ENCODE results near the gene ENTPD3.

The ENTPD3 gene, protein sequence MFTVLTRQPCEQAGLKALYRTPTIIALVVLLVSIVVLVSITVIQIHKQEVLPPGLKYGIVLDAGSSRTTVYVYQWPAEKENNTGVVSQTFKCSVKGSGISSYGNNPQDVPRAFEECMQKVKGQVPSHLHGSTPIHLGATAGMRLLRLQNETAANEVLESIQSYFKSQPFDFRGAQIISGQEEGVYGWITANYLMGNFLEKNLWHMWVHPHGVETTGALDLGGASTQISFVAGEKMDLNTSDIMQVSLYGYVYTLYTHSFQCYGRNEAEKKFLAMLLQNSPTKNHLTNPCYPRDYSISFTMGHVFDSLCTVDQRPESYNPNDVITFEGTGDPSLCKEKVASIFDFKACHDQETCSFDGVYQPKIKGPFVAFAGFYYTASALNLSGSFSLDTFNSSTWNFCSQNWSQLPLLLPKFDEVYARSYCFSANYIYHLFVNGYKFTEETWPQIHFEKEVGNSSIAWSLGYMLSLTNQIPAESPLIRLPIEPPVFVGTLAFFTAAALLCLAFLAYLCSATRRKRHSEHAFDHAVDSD

DNA sequence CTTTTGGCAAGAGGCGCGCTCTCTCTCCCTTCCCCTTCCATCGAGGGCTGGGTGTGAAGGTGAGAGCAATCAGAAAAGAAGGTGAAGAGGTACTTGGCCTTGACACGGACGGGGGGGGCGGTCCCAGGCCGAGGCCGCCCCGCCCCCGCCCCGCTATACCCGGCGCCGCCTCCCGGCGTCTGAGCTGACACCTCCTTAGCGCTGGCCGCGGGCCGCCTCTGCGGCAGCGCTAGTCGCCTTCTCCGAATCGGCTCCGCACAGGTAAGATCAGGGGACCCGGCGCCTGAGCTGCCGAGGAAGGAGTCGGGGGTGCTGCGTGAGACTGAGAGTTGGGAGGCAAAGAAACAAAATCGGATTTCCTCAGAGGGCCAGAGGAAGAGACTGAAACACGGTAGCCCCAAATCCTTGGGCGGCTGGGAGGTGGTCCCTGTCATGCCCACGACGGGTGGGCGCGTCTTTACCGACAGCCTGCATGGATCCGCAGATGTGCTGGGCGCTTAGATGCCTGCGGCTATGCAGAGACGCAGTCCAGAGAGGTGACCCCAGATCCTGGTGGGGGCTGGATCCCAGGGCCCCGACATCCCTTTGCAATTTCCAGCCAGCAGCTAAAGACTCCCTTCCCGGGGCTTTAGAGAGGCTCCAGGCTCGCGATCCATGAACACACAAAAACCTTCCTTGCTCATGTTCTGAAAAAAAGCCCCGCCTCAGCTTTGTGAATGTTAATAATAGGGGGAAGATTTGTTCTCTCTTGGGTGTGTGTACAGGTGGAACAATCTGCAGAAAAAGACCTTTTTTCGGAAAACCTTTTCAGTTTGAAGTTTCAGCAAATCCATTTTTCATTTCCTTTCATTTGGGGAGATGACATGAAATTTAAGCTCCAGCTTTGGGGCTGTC is at the start of gene ENTPD3:
ENTPD3 (plus strand) TSS at position 184 of the 894 bp plus-strand sequence. CDS start 874 bp downstream, outside the sequence.
- peak in 1 of 2 donors; percentile 28 for DNase-seq

DNA sequence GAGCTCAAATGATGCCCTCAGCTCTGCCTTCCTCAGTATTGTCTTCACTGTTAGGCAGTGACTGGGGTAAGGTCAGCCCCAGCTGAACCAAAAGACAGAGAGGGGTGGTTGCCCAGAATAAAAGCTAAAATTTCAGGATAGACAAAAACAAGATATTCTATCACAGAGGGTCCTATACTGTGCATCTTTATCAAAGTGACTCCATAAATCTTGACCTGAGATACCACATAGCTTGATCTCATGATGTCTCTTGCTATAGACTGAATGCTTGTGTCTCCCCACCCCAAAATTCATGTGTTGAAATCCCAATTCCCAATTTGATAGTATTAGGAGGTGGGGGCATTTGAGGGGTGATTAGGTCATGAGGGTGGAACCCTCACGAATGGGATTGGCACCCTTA is 47.1 kb upstream of the ENTPD3 start:
- DNase-seq: no peak

DNA sequence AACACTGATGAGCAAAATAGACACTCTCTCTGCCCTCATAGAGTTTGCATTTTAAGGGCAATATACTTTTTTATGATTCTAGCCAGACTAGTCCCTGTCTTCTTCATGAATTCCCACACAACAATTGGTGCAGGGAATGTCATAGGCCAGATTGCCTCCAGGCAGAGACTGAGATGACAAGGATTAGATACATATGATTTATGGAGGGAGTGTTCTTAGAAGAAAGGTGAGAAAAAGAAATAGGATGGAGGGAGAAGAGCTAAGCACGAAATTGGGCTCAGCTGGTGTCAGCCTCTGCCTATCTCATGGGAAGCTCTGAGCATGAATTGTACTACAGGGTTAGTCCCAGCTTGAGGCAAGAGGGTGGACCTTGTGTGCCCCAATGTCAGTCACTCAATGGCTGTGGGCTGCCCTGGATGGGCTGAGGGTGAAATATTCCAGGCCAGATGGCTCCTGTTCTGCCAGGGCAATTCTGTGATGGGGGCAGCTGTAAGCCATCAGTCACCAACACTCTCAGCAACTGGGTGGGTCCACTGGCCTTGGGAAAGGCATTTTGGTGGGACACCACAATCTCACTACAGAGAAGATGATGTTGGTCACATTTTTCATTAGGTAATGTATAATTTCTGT is 46.3 kb upstream of the ENTPD3 start:
- DNase-seq: no peak

DNA sequence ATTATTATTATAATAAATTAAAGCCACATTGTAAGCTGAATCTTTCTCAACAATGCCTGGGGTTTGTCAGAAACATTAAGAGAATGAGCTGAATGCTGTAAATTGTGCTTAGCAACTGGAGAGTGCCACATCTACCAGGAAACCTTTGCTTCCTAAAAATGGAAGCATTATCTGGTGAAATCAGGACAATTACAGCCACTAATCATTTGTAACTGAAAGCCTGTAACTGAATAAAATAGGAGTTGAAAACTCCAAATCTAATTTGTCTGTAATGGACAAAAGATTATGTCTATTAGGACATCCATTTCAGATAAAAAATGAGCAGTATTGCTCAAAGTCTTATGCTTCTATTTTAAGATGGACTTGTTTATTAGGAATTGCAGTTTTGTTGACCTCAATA is 45.3 kb upstream of the ENTPD3 start:
- no peak for DNase-seq

DNA sequence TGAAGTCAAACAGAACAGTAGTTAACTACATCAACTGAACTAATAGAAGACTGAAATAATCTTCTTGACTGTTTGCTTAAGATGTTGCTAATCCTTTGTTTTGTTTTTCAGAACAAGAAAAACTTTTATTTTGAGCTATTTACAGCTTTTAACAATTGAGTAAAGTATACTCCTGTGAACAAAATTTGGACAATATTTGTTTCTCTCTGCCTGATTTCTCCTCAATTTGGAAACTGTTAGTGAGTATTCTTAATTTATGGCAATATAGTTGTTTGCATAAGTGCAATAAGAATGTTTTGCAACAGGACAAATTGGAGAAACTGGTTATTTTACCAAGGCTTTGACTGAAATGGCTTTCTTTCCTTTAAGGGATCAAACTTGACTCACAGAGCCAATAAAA is 36.5 kb upstream of the ENTPD3 start:
- DNase-seq: no peak

DNA sequence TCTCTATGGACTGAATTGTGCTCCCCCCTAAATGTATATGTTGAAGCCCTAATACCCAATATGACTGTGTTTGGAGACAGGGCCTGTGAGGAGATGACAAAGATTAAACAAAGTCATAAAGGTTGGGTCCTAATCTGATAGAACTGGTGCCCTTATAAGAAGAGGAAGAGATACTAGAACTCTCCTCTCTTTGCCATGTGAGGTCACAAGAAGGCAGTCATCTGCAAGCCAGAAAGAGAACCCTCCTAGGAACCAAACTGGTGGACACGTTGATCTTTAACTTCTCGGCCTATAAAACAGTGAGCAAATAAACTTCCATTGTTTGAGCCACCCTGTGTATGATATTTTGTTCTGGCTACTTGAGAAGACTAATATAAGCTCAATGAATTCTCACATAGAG is 31.6 kb upstream of the ENTPD3 start:
- DNase-seq: no peak

DNA sequence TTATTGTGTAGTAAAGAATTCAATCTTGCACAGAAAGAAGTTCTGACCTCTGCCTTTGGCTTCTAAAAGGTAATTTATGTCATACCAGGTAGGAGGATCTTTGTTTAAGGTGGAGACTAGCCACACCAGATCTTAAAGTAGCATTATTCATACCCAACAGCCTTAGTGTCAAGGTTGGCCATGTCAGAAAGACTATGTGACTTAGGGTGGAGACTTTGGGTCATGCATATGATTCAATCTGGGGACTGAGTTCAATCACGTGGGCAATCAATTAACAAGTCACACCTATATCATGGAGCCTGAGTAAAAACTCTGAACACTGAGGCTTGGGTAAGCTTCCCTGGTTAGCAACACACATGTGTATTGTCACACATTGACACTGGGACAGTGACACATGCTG is 28.5 kb upstream of the ENTPD3 start:
- DNase-seq: no peak

DNA sequence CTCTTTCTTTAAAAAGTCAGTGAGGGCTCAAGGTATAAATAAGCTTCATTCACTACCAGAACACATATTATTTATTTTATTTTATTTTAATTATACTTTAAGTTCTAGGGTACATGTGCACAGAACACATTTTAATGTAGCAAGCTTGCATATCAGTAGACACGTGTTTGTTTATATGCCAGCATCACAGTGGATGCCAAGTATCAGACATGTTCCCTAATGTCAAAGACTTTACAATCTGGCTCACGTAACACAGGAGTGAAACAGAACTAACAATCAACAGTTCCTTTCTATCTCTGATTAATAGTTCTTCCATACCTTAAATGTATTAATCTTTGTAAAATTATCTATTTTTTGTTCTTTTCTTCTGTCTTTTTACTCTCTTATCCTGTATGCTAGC is 23.3 kb upstream of the ENTPD3 start:
- DNase-seq: no peak

DNA sequence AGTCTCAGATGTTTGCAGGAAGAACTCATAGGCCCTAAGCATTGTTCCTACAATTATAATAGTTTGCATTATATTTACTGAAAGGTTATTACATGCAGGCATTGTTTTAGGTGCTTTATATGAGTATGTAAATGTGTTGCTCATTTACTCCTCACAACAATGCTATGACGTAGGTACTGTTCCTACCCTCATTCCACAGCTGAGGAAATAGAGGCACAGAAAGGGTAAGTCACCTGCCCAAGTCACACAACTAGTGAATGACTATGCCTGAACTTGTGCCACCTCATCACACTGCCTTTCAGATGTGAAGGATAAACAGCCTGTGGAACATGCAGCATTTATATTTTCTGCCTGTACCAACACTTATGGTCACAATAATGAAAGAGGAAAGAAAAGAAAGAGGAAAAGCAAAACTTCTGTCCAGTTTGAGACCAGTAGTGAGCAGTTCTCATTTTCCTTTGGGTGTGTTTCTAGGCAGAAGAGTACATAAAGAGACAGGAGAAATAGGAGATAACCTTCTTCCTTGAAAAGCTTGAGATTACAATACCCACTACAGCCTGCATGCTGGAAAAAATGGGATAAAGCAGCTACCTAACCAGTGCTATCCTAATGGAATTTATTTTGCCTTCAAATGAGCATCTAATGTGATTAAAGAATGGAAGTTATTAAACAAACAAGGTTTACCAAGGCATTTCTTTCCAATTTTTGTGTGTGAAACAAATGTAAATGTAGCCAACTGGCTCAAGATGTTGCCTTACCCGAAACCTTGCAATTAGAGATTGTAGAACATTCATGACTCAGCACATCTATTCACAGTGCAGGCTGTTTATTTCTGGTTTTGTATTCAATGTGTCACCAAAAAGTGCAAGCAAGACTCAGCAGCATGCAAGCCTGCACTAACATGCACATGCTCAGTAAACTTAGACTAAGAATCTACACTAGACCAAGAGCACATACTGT is 20.5 kb upstream of the ENTPD3 start:
- no peak for DNase-seq

DNA sequence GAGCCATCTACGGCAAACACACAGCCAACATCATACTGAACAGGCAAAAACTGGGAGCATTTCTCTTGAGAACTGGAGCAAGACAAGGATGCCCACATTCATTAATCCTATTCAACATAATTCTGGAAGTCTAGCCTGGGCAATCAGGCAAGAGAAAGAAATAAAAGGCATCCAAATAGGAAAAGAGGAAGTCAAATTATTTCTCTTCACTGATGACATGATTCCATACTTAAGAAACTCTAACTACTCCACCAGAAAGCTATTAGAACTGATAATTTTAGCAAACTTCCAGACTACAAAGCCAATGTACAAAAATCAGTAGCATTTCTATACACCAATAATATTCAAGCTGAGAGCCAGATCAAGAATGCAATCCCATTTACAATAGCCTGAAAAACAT is 17.3 kb upstream of the ENTPD3 start:
- no peak for DNase-seq

DNA sequence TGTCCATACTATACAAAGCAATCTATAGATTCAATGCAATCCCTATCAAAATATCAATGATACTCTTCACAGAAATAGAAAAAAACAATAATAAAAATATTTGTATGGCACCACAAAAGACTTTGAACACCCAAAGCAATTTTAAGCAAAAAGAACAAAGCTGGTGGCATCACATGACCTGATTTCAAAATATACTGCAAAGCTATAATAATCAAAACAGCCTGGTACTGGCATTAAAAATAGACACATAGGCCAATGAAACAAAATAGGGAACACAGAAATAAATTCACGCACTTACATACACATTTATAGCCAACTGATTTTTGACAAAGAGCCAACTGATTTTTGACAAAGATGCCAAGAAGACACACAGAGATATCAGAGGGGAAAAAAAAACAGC is 9.2 kb upstream of the ENTPD3 start:
- no peak for DNase-seq

DNA sequence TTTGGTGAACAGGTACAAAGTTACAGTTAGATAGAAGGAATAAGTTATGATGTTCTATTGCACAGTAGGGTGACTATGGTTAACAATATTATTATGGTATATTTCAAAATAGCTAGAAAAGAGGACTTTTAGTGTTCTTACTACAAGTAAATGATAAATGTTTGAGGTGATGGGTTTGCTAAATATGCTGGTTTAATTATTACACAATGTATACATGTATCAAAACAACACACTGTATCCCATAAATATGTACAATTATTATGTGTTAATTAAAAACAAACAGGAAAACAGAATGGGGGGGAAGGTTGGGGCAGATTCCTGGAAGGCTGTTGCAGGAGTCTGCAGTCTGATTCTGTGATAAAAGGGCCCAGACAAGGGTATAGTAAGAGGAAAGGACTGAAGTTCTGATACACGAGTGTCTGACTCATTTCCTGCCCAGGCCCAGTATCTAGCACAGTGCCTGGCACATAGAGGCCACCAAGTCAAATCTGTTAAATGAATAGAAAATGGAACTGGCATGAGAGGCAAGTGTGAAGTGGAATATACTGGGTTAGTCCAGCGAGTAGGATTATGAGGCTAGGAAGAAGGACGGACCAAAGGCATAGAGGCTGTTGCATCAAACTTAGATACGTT is 7.2 kb upstream of the ENTPD3 start:
- DNase-seq: no peak

DNA sequence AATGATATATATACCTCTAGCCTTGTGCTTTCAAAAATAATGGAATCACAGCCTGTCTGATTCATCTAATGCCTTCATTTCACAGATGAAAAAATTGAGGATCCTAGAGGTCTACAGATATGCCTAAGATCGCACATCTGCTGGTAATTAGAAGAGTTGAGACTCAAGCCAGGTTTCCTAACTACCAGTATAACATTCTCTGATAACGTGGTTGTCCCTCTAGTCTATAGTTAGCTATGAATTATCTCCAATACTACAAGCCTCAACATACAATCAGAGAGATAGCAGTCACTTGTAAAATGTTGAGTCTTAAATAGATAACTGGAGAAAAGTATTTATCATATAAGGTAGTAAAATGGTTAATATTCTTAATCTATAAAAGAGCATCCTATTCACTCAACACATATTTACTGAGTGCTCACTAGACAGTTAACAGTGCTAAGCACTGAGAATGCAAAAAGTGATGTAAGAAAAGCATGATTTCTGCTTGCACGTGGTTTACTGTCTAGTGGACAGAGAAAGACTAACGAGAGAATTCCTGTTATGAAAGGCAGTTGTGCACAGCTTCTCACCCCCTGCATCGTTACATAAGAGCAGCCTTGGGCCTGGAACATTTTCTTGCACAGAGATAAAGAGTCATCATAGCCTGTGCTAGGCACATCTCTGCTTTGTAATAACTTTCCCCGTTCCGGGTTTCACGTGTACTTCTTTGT is 4.9 kb upstream of the ENTPD3 start:
- DNase-seq: no peak

DNA sequence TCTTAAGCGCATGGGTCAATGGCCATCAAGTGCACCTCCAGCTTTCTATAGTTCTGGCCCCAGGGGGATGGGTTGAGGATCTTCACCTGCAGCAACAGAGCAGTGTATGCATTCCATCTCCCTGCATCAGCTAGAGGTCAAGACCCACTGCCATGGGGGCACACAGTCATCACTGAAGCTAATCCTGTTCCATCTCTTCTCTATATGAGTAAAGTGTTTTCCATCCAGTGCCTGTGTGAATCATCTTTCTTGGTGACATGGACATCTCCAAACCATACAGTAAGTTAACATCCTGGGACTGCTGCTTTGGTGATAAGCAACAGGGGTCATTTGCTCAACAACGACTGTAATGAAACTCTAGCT is 4.4 kb upstream of the ENTPD3 start:
- no peak for DNase-seq

DNA sequence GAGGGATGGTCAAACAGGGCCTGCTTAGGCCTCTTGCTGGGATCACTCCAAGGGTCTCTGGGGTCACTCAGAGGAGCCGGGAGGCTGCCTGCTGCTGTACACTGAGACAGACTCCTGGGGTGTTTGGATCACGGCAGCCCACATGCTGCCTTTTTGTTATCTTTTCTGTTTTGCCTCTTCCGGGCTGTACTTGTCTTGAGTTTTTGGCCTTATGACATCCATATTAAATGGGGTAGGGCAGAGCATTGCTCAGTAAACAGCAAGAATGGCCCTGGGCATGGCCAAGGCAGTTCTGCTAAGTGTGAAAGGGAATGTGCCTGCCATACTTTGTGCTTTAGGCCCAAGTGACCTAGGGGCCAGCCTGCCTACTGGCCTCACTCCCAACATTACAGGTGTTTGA is 771 bp upstream of the ENTPD3 start:
- DNase-seq: no peak

DNA sequence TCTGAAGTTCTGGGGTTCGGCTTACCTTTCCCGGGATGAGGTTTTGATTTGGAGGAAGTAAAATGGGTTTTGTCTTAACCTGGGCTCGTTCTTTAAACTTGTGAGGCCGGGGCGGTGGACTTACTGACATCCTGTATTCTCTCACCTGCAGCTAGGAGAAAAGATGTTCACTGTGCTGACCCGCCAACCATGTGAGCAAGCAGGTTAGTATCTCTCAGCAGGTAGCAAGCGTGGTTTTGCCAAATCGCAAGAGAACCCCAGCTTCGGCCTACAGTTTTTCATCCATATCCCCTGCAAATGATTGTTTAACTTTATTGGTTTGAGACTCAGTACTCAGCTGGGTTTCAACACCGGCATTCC is 891 bp downstream of the ENTPD3 start:
- DNase-seq: no peak

DNA sequence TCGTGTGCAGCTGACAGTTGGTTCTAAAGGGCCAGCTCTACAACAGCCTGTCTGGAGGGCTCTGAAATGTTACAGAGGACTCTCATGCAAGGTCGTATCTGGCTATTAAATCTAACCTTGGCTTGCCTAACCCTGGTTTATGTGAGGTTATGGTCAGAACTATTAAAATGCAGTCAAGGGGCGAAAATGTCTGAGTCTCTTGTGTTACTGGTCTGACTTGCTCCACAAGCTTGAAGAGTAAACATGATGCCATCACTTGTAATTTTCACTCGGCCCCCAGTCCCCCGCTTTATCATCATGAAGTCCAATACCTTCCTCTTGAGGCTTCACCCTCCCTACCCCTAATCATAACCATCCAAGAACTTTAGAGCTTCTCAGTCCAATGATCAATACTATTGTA is 9.4 kb downstream of the ENTPD3 start:
- no peak for DNase-seq

DNA sequence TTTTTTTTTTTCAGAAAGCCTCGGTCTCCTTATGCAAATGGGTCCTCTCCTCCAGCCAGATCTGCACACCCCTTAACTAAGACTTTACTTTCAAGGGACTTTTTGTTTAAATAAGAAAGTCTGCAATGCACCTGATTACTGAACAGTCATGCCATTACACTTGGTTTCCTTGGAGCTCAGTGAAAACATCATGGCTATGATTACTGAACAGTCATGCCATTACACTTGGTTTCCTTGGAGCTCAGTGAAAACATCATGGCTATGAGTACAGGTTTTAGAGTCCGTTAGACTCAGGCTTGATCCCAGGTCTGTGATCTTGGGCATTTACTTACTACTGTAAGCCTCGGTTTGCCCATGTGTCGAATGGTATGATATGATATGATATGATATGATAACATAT is 10.1 kb downstream of the ENTPD3 start:
- no peak for DNase-seq

DNA sequence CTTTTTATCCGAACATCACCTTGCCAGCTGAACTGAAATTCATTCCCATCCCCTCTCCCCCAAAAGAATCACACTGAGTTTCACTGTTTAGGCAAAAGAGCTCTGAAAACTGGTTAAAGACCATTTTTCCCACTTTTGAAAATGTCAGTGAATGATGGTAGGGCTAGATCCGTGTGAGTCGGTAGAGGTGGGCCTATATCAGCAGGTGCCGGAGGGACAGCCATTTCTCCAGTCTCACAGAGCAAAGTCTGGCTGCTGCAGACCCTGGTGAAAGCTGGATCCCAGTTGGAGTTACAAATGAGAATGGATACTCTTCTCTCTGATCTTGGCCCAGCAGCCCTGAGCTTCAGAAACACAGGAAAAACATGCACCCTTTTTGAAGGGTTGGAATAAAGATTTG is 10.9 kb downstream of the ENTPD3 start:
- no peak for DNase-seq

DNA sequence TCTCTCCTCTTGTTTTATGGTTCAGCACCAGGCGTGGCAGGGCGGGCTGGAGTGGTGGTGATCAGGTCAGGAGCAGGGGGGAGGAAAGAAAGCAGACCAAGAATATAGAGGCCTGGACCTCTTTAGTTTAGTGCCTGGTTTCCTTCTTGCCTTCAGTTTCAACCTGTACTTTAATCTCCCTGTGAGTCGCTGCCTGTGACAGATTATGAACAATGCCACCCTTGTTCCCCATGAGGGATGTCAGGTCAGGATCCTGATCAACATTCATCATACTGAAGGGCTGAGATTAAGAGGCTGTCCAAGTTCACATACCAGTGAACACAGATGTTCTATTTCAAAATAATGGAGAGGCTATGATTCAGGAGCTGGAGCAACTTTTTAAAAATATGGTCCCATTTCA is 11.4 kb downstream of the ENTPD3 start:
- no peak for DNase-seq

DNA sequence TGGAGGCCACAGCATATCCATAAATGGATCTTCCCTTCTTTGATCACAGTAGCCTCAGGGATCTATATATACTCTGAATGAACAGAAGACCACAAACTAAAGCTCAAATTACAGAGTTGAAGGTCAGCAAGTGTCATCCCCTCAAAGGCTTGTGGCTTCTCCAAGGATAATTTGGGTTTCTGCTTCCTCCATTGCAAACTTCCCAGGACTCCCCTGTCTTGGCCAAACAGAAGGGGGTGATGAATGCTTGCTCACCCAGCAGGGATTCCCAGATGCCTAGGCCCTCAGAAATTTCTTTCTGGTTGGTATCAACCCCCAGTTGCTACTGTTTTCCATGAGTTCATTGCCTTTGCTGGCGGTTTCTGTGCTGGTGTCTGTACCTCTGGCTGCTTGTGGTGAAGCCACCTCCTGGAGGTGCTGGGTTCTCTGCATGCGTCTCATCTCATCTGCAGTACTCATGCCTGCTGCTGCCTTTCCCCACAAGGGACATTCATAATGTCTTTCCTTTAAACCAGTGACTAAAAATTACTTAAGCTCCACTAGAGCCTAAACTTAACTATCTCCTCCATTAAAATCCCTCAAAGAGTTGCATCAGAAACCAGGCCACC is 17.7 kb downstream of the ENTPD3 start:
- no peak for DNase-seq
